Measurements from ENCODE around the gene MTARC2. TPM values are rescaled to one million over a fixed set of nuclear protein-coding genes. Genes with fewer than 3 reads are reported as not detected.

Gene MTARC2
- total and polyA plus RNA-seq, 2 of the 13 experiments (the other 11 are each of a cell fraction or from before 2014, with no cell fraction given), result 8.5 to 10.1 TPM

DNA sequence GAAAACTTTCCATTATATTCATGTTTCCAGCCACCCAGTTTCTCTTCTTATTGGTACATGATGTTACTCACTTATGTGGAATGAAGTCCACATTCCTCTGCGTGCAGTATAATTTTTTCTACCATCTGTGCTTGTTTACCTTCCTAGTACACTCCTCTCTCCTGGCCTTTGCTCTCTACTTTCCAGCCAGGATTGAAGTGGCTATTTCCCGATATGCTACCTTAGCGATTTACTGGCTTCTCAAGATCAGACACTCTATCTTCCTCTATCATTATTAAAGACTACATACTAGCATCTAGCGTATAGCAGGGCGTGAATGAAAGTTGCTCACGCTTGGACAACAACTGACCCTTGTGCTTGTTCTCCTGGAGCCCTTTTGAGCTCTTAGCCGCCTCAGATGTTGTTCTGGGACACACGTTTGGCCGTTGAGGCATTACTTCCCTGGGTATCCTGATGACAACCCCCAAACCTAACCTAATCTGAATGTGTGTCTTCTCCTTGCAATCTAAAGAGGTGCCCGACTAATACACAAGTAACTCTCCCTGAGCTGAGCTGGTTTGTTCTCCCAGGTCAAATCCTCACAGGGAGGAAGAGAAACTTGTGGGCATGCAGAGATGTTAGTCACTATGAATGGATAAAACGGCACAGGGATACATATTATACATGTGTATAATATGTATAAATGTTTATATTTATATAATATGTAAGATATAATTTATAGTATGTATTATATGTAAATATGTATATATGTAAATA lies 13.4 kb upstream of the MTARC2 start (continued):
- TF ChIP-seq, protein P1, sequence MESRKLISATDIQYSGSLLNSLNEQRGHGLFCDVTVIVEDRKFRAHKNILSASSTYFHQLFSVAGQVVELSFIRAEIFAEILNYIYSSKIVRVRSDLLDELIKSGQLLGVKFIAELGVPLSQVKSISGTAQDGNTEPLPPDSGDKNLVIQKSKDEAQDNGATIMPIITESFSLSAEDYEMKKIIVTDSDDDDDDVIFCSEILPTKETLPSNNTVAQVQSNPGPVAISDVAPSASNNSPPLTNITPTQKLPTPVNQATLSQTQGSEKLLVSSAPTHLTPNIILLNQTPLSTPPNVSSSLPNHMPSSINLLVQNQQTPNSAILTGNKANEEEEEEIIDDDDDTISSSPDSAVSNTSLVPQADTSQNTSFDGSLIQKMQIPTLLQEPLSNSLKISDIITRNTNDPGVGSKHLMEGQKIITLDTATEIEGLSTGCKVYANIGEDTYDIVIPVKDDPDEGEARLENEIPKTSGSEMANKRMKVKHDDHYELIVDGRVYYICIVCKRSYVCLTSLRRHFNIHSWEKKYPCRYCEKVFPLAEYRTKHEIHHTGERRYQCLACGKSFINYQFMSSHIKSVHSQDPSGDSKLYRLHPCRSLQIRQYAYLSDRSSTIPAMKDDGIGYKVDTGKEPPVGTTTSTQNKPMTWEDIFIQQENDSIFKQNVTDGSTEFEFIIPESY (CRISPR knock-in tag; IDR thresholded peaks at IDR 0.05), result no peak
- TF ChIP-seq NCOA1 (CRISPR knock-in tag; IDR thresholded peaks at IDR 0.05) (no peak), SRSF9 (IDR thresholded peaks at IDR 0.05; ENCODE audit: borderline replicate concordance, insufficient read depth, low read depth, low read length, poor library complexity, severe bottlenecking) (no peak), JUND (CRISPR knock-in tag; IDR thresholded peaks at IDR 0.05) (0 out of 2 replicates have a peak, but pooled peaks have one; percentile 33), ZNF329 (CRISPR knock-in tag; IDR thresholded peaks at IDR 0.05; ENCODE audit: low read depth) (no peak), MIXL1 (CRISPR knock-in tag; IDR thresholded peaks at IDR 0.05) (peak; percentile 63; the same call in 1 of the 2 replicates), PHF8 (CRISPR knock-in tag; IDR thresholded peaks at IDR 0.05) (no peak), CCAR2 (optimal IDR thresholded peaks at IDR 0.05; ENCODE audit: low read depth, low read length) (no peak), ZNF766 (CRISPR knock-in tag; IDR thresholded peaks at IDR 0.05; ENCODE audit: borderline replicate concordance) (no peak), HHEX (CRISPR knock-in tag; IDR thresholded peaks at IDR 0.05) (no peak), POLR2A (IDR thresholded peaks at IDR 0.05; ENCODE audit: insufficient read depth in 1 of 2, low read depth in 2 of 2, low read length in 2 of 2) (no peak), POLR2G (IDR thresholded peaks at IDR 0.05; ENCODE audit: low read depth, low read length) (no peak), SIN3A (IDR thresholded peaks at IDR 0.05; ENCODE audit: borderline replicate concordance, low read depth, low read length) (no peak), ZNF816 (CRISPR knock-in tag; IDR thresholded peaks at IDR 0.05; ENCODE audit: borderline replicate concordance) (no peak)
- TF ChIP-seq, protein P2, sequence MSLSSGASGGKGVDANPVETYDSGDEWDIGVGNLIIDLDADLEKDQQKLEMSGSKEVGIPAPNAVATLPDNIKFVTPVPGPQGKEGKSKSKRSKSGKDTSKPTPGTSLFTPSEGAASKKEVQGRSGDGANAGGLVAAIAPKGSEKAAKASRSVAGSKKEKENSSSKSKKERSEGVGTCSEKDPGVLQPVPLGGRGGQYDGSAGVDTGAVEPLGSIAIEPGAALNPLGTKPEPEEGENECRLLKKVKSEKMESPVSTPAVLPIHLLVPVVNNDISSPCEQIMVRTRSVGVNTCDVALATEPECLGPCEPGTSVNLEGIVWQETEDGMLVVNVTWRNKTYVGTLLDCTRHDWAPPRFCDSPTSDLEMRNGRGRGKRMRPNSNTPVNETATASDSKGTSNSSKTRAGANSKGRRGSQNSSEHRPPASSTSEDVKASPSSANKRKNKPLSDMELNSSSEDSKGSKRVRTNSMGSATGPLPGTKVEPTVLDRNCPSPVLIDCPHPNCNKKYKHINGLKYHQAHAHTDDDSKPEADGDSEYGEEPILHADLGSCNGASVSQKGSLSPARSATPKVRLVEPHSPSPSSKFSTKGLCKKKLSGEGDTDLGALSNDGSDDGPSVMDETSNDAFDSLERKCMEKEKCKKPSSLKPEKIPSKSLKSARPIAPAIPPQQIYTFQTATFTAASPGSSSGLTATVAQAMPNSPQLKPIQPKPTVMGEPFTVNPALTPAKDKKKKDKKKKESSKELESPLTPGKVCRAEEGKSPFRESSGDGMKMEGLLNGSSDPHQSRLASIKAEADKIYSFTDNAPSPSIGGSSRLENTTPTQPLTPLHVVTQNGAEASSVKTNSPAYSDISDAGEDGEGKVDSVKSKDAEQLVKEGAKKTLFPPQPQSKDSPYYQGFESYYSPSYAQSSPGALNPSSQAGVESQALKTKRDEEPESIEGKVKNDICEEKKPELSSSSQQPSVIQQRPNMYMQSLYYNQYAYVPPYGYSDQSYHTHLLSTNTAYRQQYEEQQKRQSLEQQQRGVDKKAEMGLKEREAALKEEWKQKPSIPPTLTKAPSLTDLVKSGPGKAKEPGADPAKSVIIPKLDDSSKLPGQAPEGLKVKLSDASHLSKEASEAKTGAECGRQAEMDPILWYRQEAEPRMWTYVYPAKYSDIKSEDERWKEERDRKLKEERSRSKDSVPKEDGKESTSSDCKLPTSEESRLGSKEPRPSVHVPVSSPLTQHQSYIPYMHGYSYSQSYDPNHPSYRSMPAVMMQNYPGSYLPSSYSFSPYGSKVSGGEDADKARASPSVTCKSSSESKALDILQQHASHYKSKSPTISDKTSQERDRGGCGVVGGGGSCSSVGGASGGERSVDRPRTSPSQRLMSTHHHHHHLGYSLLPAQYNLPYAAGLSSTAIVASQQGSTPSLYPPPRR (CRISPR knock-in tag; IDR thresholded peaks at IDR 0.05; ENCODE audit: borderline replicate concordance), result no peak
- TF ChIP-seq, protein P3, sequence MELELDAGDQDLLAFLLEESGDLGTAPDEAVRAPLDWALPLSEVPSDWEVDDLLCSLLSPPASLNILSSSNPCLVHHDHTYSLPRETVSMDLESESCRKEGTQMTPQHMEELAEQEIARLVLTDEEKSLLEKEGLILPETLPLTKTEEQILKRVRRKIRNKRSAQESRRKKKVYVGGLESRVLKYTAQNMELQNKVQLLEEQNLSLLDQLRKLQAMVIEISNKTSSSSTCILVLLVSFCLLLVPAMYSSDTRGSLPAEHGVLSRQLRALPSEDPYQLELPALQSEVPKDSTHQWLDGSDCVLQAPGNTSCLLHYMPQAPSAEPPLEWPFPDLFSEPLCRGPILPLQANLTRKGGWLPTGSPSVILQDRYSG (CRISPR knock-in tag; IDR thresholded peaks at IDR 0.05), result no peak
- TF ChIP-seq, protein P4, sequence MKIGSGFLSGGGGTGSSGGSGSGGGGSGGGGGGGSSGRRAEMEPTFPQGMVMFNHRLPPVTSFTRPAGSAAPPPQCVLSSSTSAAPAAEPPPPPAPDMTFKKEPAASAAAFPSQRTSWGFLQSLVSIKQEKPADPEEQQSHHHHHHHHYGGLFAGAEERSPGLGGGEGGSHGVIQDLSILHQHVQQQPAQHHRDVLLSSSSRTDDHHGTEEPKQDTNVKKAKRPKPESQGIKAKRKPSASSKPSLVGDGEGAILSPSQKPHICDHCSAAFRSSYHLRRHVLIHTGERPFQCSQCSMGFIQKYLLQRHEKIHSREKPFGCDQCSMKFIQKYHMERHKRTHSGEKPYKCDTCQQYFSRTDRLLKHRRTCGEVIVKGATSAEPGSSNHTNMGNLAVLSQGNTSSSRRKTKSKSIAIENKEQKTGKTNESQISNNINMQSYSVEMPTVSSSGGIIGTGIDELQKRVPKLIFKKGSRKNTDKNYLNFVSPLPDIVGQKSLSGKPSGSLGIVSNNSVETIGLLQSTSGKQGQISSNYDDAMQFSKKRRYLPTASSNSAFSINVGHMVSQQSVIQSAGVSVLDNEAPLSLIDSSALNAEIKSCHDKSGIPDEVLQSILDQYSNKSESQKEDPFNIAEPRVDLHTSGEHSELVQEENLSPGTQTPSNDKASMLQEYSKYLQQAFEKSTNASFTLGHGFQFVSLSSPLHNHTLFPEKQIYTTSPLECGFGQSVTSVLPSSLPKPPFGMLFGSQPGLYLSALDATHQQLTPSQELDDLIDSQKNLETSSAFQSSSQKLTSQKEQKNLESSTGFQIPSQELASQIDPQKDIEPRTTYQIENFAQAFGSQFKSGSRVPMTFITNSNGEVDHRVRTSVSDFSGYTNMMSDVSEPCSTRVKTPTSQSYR (CRISPR knock-in tag; IDR thresholded peaks at IDR 0.05; ENCODE audit: borderline replicate concordance), result no peak
- TF ChIP-seq, protein P5, sequence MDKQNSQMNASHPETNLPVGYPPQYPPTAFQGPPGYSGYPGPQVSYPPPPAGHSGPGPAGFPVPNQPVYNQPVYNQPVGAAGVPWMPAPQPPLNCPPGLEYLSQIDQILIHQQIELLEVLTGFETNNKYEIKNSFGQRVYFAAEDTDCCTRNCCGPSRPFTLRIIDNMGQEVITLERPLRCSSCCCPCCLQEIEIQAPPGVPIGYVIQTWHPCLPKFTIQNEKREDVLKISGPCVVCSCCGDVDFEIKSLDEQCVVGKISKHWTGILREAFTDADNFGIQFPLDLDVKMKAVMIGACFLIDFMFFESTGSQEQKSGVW (CRISPR knock-in tag; IDR thresholded peaks at IDR 0.05; ENCODE audit: borderline replicate concordance), result no peak

Measured in HepG2 (cell line).